Smooth muscle cell (in vitro differentiated cells): ENCODE results near the gene ZNF232. TPM values are rescaled to one million over a fixed set of nuclear protein-coding genes. Genes with fewer than 3 reads are reported as not detected.
"Not testable (repeated sequence)": the region's sequence is repeated elsewhere in the genome, so short reads cannot be mapped to it uniquely, and the experiment has no call there.

Source experiments
- DNase-seq: peaks from one replicate; lab custom pipeline; 2025; ENCODE audit not compliant: unreplicated experiment; lab: John Stamatoyannopoulos, UW
- H2AFZ ChIP-seq: fragments of 200-600 bp; sonication (generic); 2 replicates; pipeline ENCODE4 v1.6.0; 2016; ENCODE audit warnings: antibody characterized with exemption, low read depth, mild to moderate bottlenecking
- H3F3A ChIP-seq: fragments of 200-600 bp; sonication (generic); 2 replicates; pipeline ENCODE4 v1.6.0; 2017; ENCODE audit warnings: antibody characterized with exemption, low read depth
- H3K27ac ChIP-seq: fragments of 200-600 bp; sonication (generic); 2 replicates; pipeline ENCODE4 v1.5.1; 2016; ENCODE audit warnings: low read depth, mild to moderate bottlenecking
- H3K27me3 ChIP-seq: fragments of 200-600 bp; sonication (generic); 2 replicates; pipeline ENCODE4 v1.6.1; 2016; ENCODE audit warnings: low read depth, mild to moderate bottlenecking
- H3K36me3 ChIP-seq: fragments of 200-600 bp; sonication (generic); 2 replicates; pipeline ENCODE4 v1.5.1; 2016; ENCODE audit warnings: low read depth
- H3K4me1 ChIP-seq: fragments of 200-600 bp; sonication (generic); 2 replicates; pipeline ENCODE4 v1.5.1; 2016; ENCODE audit warnings: low read depth
- H3K4me2 ChIP-seq: fragments of 200-600 bp; sonication (generic); 2 replicates; pipeline ENCODE4 v1.6.0; 2016; ENCODE audit warnings: mild to moderate bottlenecking
- H3K4me3 ChIP-seq: fragments of 200-600 bp; sonication (generic); 2 replicates; pipeline ENCODE4 v1.5.1; 2016; ENCODE audit warnings: mild to moderate bottlenecking
- H3K79me2 ChIP-seq: fragments of 200-600 bp; sonication (generic); 2 replicates; pipeline ENCODE4 v1.6.0; 2016; ENCODE audit warnings: low read depth, mild to moderate bottlenecking
- H3K9ac ChIP-seq: fragments of 200-600 bp; sonication (generic); 2 replicates; pipeline ENCODE4 v1.6.0; 2016; ENCODE audit warnings: low read depth
- H3K9me3 ChIP-seq: fragments of 200-600 bp; sonication (generic); replicated peaks from 2 replicates; pipeline ENCODE4 v1.5.1; 2016; ENCODE audit warnings: low read depth
- H4K20me1 ChIP-seq: fragments of 200-600 bp; sonication (generic); 2 replicates; pipeline ENCODE4 v1.6.0; 2016; ENCODE audit warnings: low read depth
- WGBS: methylation state at CpG from one replicate; pipeline ENCODE4 v1.1.7; 2016; ENCODE audit warnings: low lambda C conversion rate; 5-methylcytosine and 5-hydroxymethylcytosine counted together
- polyA plus RNA-seq: library from polyadenylated mRNA; unstranded; fragments of >200 nt; fragmentation: Nextera tagmentation; extraction: Ambion mirVana; gene quantifications from 2 replicates; pipeline ENCODE4 v1.2.1, GENCODE V29; 2016
- total RNA-seq: library from RNA; depleted of rRNA; stranded (reverse); fragments of >200 nt; gene quantifications from 2 replicates; pipeline ENCODE4 v1.2.3, GENCODE V29; 2014
- TF ChIP-seq, protein P1 (sequence below): fragments of 200-600 bp; sonication (generic); IDR thresholded peaks from 2 replicates; pipeline ENCODE4 v1.5.1; 2017; ENCODE audit warnings: borderline replicate concordance, mild to moderate bottlenecking, antibody characterized with exemption; ENCODE audit not compliant: insufficient read depth, poor library complexity, severe bottlenecking

ZNF232 gene
- total and polyA plus RNA-seq, 2 experiments from 2014 or later = 11.2 to 12.8 TPM

DNA sequence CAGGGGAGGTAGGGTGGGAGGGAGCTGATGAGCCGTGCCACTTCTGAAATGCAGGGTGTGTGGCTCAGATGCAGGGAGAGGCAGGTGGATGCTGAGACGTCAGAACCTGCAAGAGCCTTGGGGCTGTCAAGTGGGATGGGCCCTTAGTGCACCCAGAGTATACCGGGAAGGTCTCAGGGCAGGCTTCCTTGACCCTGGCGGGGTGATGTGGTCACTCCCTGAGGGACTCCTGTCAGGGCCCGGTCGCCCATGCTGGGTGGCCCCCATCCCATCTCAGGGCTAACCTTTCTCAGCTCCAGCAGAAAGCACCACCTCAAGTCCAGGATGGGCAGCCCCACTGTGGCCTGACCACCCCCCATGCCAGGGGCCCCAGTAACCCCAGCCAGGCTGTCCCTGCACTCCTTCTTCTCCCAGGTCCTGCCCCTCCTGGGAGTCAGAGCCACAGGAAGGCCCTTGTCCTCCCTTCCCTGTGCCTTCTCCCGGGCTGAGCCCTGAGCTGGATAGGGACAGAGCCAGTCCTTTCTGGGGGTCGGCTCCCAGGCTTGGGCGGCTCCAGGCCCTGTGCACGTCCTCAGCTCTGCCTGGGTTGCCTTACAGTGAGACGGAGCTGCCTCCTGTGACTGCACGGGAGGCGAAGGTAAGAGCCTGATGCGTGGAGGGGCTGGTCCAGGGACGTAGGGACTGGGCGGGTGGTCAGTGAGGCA lies 20.3 kb upstream of the ZNF232 start:
- H3K27ac ChIP-seq, H3K4me3 ChIP-seq, DNase-seq, H4K20me1 ChIP-seq, H3K36me3 ChIP-seq, H3K9ac ChIP-seq, H3K4me1 ChIP-seq, H3K27me3 ChIP-seq, H3K9me3 ChIP-seq, H3K79me2 ChIP-seq, H3F3A ChIP-seq, H3K4me2 ChIP-seq, H2AFZ ChIP-seq: not testable (repeated sequence)
- WGBS = 93% methylated on average over 16 of the region's 16 CpGs

DNA sequence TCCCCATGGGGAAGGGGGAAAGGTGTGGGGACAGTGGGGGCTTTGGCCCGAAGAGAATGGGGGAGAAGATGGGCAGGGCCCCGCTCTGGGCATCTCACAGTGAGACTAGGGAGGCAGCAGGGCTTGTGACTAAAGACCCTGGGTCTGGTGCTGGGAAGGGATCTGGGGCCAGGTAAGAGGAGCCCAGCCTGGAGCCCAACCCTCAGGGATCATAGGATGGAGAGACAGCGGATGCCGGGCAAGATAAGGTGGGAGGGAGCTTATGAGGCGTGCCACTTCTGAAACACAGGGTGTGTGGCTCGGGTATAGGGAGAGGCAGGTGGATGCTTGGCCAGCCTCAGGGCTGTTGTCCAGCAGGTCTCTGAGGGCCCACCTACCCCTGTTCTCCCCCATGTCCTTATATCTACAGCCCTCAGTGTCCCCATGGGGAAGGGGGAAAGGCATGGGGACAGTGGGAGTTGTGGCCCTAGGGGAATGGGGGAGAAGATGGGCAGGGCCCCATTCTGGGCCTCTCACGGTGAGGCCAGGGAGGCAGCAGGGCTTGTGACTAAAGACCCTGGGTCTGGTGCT lies 19.6 kb upstream of the ZNF232 start:
- no peak overlapping the region for H2AFZ ChIP-seq
- TF ChIP-seq, protein P1, sequence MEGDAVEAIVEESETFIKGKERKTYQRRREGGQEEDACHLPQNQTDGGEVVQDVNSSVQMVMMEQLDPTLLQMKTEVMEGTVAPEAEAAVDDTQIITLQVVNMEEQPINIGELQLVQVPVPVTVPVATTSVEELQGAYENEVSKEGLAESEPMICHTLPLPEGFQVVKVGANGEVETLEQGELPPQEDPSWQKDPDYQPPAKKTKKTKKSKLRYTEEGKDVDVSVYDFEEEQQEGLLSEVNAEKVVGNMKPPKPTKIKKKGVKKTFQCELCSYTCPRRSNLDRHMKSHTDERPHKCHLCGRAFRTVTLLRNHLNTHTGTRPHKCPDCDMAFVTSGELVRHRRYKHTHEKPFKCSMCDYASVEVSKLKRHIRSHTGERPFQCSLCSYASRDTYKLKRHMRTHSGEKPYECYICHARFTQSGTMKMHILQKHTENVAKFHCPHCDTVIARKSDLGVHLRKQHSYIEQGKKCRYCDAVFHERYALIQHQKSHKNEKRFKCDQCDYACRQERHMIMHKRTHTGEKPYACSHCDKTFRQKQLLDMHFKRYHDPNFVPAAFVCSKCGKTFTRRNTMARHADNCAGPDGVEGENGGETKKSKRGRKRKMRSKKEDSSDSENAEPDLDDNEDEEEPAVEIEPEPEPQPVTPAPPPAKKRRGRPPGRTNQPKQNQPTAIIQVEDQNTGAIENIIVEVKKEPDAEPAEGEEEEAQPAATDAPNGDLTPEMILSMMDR = no peak
- H3F3A ChIP-seq = no peaks in the 10 kb centered on the region
- no peak overlapping the region for H3K27ac ChIP-seq
- no peaks in the 10 kb centered on the region for H3K36me3 ChIP-seq
- H3K4me3 ChIP-seq = no peak overlapping the region
- H3K9ac ChIP-seq = no peak overlapping the region
- no peak for DNase-seq
- no peak overlapping the region for H3K4me2 ChIP-seq
- no peaks in the 10 kb centered on the region for H3K4me1 ChIP-seq
- no peaks in the 10 kb centered on the region for H3K79me2 ChIP-seq
- H4K20me1 ChIP-seq = no peaks in the 10 kb centered on the region
- no peaks in the 10 kb centered on the region for H3K9me3 ChIP-seq
- H3K27me3 ChIP-seq = no peaks in the 10 kb centered on the region
- 90% methylated on average over 7 of the region's 7 CpGs for WGBS

DNA sequence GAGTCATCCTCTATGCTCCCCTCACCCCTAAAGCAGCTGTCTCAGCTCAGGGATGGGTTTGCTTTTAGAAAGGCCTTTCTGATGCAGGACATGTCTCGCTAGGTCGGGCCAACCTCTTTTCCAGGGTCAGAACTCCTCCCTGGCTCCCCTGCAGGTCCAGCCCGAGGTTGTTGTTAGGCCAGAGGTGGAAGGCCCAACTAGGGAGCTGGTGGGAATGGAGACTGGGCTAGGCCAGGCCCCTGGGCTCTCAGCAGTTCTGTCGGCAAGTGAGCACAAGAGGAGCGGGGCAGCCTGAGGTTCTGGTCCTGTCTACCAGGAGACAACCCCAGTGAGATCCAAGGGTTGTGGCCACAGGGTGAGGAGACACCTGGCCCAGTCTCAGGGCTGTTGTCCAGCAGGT lies 19.0 kb upstream of the ZNF232 start:
- H3K27ac ChIP-seq, H3K79me2 ChIP-seq, H3F3A ChIP-seq, H3K4me2 ChIP-seq, H2AFZ ChIP-seq, H3K36me3 ChIP-seq, H3K9me3 ChIP-seq, H3K4me1 ChIP-seq, H4K20me1 ChIP-seq, H3K27me3 ChIP-seq, H3K9ac ChIP-seq, H3K4me3 ChIP-seq, DNase-seq: not testable (repeated sequence)
- WGBS = 80% methylated on average over 5 of the region's 5 CpGs

DNA sequence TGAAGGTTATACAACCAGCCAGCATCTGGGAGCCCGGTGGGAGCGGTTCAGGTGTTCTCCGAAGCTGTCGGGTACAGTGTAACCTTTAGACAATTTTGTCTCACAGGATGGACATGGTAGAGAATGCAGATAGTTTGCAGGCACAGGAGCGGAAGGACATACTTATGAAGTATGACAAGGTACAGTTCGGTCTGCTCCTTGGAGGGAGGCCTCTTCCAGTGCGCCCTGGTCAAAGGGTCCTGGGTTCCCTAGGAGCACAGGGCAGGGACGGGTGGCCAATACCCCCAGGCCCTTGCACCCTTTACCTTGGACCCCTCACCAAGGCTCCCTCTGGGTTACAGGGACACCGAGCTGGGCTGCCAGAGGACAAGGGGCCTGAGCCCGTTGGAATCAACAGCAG lies 18.6 kb upstream of the ZNF232 start:
- not testable (repeated sequence) for H3K27me3 ChIP-seq, H4K20me1 ChIP-seq, H3F3A ChIP-seq, H3K9ac ChIP-seq, H3K9me3 ChIP-seq, H3K4me1 ChIP-seq, DNase-seq, H2AFZ ChIP-seq, H3K36me3 ChIP-seq, H3K4me3 ChIP-seq, H3K27ac ChIP-seq, H3K79me2 ChIP-seq, H3K4me2 ChIP-seq
- 94% methylated on average over 10 of the region's 10 CpGs for WGBS

DNA sequence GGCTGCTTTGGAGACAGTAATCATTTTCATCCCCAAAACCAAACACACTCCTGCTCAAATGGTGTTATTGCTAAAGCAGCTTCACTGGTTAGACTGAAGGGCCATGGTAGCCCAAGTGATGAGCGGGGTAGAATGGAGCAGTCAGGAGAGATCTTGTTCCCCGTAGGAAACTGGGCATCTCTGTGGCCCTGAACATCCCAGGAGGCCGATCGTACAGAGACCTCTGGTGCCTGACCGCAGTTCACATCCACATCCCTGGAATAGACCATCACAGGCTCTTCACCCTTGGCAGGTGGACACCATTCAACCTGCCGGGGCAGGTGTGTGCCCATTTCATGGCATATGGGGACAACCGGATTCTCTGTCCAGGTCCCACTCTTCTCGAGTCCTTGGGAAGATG lies 18.1 kb upstream of the ZNF232 start:
- not testable (repeated sequence) for H4K20me1 ChIP-seq, H3K4me1 ChIP-seq, H3K4me2 ChIP-seq, H3K79me2 ChIP-seq, H3K4me3 ChIP-seq, H3K36me3 ChIP-seq, H3F3A ChIP-seq, DNase-seq, H3K9me3 ChIP-seq, H3K27ac ChIP-seq, H3K9ac ChIP-seq, H2AFZ ChIP-seq, H3K27me3 ChIP-seq
- 92% methylated on average over 8 of the region's 8 CpGs for WGBS
